MM.1S (cell line): ENCODE results near the gene LBX1.

ENCODE experiments used
- DNase-seq: peaks from one replicate; pipeline ENCODE4 v3.0.0-alpha.2; 2015
- H2AFZ ChIP-seq: fragments of 300-600 bp; sonication (generic); 2 replicates; pipeline ENCODE4 v1.6.0; 2016; ENCODE audit warnings: antibody characterized with exemption, low read length
- H3F3A ChIP-seq: fragments of 300-600 bp; sonication (generic); 2 replicates; pipeline ENCODE4 v1.6.1; 2016; ENCODE audit warnings: mild to moderate bottlenecking, antibody characterized with exemption, low read length, moderate library complexity, mixed read lengths; ENCODE audit not compliant: insufficient read depth
- H3K27ac ChIP-seq: fragments of 300-600 bp; sonication (generic); 2 replicates; pipeline ENCODE4 v1.5.1; 2016; ENCODE audit warnings: mild to moderate bottlenecking, low read length
- H3K27me3 ChIP-seq: fragments of 300-600 bp; sonication (generic); replicated peaks from 2 replicates; pipeline ENCODE4 v1.6.0; 2016; ENCODE audit warnings: low read length; ENCODE audit not compliant: insufficient read depth
- H3K36me3 ChIP-seq: fragments of 300-600 bp; sonication (generic); replicated peaks from 2 replicates; pipeline ENCODE4 v1.6.1; 2016; ENCODE audit warnings: mild to moderate bottlenecking, low read length, mixed read lengths; ENCODE audit not compliant: insufficient read depth
- H3K4me1 ChIP-seq: fragments of 300-600 bp; sonication (generic); 2 replicates; pipeline ENCODE4 v1.6.1; 2016; ENCODE audit warnings: low read length, mixed read lengths
- H3K4me2 ChIP-seq: fragments of 300-600 bp; sonication (generic); 2 replicates; pipeline ENCODE4 v1.6.0; 2016; ENCODE audit warnings: low read depth, low read length
- H3K4me3 ChIP-seq: fragments of 300-600 bp; sonication (generic); 2 replicates; pipeline ENCODE4 v1.5.1; 2016; ENCODE audit warnings: low read length, mixed read lengths
- H3K79me2 ChIP-seq: fragments of 300-600 bp; sonication (generic); 2 replicates; pipeline ENCODE4 v1.6.1; 2016; ENCODE audit warnings: mixed run types, low read length, mixed read lengths
- H3K9ac ChIP-seq: fragments of 300-600 bp; sonication (generic); 2 replicates; pipeline ENCODE4 v1.6.1; 2016; ENCODE audit warnings: low read length, mixed read lengths
- H3K9me2 ChIP-seq: fragments of 300-600 bp; sonication (generic); replicated peaks from 2 replicates; pipeline ENCODE4 v1.6.1; 2016; ENCODE audit warnings: mild to moderate bottlenecking, low read length, mixed read lengths; ENCODE audit not compliant: insufficient read depth
- H3K9me3 ChIP-seq: fragments of 300-600 bp; sonication (generic); replicated peaks from 2 replicates; pipeline ENCODE4 v1.6.1; 2016; ENCODE audit warnings: mild to moderate bottlenecking, low read length, mixed read lengths; ENCODE audit not compliant: insufficient read depth
- H4K20me1 ChIP-seq: fragments of 300-600 bp; sonication (generic); 2 replicates; pipeline ENCODE4 v1.6.1; 2016; ENCODE audit warnings: mild to moderate bottlenecking, low read length, moderate library complexity, mixed read lengths; ENCODE audit not compliant: insufficient read depth
- EZH2 ChIP-seq: fragments of 300-600 bp; sonication (generic); optimal IDR thresholded peaks from 2 replicates; pipeline ENCODE3; 2017; ENCODE audit warnings: low read depth, mild to moderate bottlenecking, antibody characterized with exemption, low read length, mixed read lengths
- EZH2phosphoT487 ChIP-seq: fragments of 300-600 bp; sonication (generic); IDR thresholded peaks from 2 replicates; pipeline ENCODE4 v1.6.1; 2018; ENCODE audit warnings: antibody characterized with exemption, low read length
- TF ChIP-seq, protein P1 (sequence below): fragments of 300-600 bp; sonication (generic); IDR thresholded peaks from 2 replicates; pipeline ENCODE4 v1.5.1; 2016; ENCODE audit warnings: antibody characterized with exemption, low read length, mixed read lengths

LBX1 gene

DNA sequence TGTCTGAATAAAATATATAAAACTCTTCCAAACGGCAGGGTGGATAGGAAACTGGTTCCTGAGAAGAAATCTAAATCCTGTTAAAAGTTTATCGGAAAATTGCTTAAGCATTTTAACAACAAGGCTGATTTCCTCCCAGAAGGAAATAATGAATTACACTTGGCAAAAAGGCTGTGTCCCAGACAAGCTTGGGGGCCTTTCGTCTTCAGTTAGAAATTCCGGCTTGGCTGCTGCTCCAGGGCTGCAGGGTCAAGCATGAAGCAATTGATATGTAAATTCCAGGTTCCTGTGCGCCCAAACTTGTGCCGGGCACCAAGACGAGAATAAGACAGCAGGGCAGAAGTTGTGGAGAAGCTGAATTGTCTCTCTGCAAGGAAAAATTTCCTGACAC lies 38.0 kb upstream of the LBX1 start:
- no peaks in the 10 kb centered on the region for H3K9me3 ChIP-seq
- no peak for DNase-seq
- H3K36me3 ChIP-seq: no peaks in the 10 kb centered on the region
- no peak overlapping the region for H3K9ac ChIP-seq
- no peaks in the 10 kb centered on the region for H3K27me3 ChIP-seq
- H4K20me1 ChIP-seq: no peaks in the 10 kb centered on the region
- H3K9me2 ChIP-seq: no peaks in the 10 kb centered on the region
- no peaks in the 10 kb centered on the region for H3K79me2 ChIP-seq
- no peak overlapping the region for H3K27ac ChIP-seq
- TF ChIP-seq EZH2 (no peak), EZH2phosphoT487 (no peak)
- TF ChIP-seq, protein P1, sequence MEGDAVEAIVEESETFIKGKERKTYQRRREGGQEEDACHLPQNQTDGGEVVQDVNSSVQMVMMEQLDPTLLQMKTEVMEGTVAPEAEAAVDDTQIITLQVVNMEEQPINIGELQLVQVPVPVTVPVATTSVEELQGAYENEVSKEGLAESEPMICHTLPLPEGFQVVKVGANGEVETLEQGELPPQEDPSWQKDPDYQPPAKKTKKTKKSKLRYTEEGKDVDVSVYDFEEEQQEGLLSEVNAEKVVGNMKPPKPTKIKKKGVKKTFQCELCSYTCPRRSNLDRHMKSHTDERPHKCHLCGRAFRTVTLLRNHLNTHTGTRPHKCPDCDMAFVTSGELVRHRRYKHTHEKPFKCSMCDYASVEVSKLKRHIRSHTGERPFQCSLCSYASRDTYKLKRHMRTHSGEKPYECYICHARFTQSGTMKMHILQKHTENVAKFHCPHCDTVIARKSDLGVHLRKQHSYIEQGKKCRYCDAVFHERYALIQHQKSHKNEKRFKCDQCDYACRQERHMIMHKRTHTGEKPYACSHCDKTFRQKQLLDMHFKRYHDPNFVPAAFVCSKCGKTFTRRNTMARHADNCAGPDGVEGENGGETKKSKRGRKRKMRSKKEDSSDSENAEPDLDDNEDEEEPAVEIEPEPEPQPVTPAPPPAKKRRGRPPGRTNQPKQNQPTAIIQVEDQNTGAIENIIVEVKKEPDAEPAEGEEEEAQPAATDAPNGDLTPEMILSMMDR: no peak
- H3K4me1 ChIP-seq: no peaks in the 10 kb centered on the region
- H3F3A ChIP-seq: no peaks in the 10 kb centered on the region
- H2AFZ ChIP-seq: no peak overlapping the region
- H3K4me3 ChIP-seq: no peak overlapping the region
- no peak overlapping the region for H3K4me2 ChIP-seq

DNA sequence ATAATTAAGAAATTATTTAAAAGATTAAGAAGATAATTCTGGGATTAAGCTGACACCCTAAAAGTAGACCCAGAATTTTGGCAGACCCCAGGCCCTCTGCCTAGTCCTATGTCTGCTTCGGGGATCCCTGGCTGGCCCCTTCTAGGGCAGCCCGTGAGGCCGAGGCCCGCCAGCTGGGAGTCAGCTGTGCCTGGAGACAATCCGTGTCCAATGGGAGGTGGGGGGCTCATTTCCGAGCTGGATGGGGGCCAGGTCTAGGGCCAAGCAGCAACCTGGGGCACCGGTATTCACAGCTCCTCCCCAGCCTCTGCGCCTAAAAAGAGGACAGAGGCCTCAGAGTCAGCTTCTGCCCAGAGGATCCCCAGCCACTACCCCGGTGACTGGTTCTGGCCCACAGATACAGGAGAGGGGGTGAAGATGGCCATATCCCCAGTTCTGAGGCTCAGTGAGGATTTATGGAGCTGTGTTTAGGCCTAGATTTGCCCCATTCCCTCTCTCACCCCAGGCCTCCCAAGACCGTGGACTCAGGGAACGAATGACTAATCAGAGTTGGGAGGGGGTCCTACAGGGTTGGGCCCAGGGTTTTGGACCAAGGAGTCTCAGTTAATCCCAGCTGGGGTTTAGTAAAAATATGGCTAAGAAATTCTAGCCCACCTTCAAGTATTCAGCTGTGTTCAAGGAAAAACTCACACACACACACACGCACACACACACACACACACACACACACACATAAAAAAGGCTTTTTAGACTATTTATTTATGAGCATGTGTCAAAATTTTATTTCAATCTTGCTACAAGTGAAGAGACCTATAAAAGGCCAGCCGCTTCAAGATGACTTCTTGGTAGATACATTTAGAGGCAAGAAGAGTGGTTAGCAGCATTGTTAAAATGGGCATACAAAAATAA lies 37.4 kb upstream of the LBX1 start:
- Histone ChIP-seq H3F3A (no peaks in the 10 kb centered on the region), H4K20me1 (no peaks in the 10 kb centered on the region), H3K4me3 (no peak overlapping the region), H3K79me2 (no peaks in the 10 kb centered on the region), H3K4me2 (no peak overlapping the region), H3K36me3 (no peaks in the 10 kb centered on the region), H3K9me2 (no peaks in the 10 kb centered on the region), H3K27ac (no peak overlapping the region), H3K9me3 (no peaks in the 10 kb centered on the region), H2AFZ (no peak overlapping the region), H3K27me3 (no peaks in the 10 kb centered on the region), H3K4me1 (no peaks in the 10 kb centered on the region), H3K9ac (no peak overlapping the region)
- TF ChIP-seq EZH2phosphoT487 (no peak), EZH2 (no peak)
- TF ChIP-seq, protein P1: no peak
- DNase-seq: no peak

DNA sequence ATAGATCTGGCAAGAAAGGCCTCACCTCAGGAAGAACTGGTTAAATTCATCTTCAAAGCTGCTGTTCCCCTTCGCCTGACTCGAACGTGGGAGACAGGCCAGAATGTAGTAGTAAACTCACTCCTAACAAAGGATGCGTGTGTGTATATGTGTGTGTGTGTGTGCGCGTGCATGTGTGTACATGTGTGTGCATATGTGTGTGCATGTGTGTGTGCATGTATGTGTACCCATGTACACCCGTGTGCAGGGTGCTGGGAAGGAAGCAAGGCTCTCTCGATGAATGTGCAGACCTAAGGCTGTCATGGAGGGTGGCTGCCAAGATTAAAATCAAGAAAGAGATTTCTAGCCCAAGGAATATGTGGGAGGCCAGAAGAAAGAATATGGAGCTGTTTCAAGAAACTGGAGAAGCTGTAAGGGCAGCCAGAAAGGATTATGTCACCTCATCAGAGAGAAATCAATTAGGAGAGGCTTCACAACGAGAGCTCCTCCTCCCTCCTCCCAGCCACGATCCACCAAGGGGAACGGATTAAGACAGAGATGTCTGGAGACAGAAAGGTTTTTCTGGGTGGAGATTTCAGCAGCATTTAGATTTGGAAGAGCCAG lies 34.0 kb upstream of the LBX1 start:
- no peak overlapping the region for H3K4me2 ChIP-seq
- DNase-seq: no peak
- no peaks in the 10 kb centered on the region for H3K4me1 ChIP-seq
- H3K27ac ChIP-seq: no peak overlapping the region
- TF ChIP-seq EZH2 (no peak), EZH2phosphoT487 (no peak)
- TF ChIP-seq, protein P1: no peak
- H3K4me3 ChIP-seq: no peak overlapping the region
- no peaks in the 10 kb centered on the region for H3K9me3 ChIP-seq
- no peak overlapping the region for H3K9ac ChIP-seq
- no peaks in the 10 kb centered on the region for H3K27me3 ChIP-seq
- no peaks in the 10 kb centered on the region for H4K20me1 ChIP-seq
- H3K79me2 ChIP-seq: no peaks in the 10 kb centered on the region
- H3F3A ChIP-seq: no peaks in the 10 kb centered on the region
- H3K36me3 ChIP-seq: no peaks in the 10 kb centered on the region
- no peak overlapping the region for H2AFZ ChIP-seq
- no peaks in the 10 kb centered on the region for H3K9me2 ChIP-seq
